Non-pigmented ciliary epithelial cell (primary cell): ENCODE data around the gene FZR1.
A peak's percentile ranks its signal among the peaks of the same experiment; 100 is the strongest.
"Not testable (repeated sequence)": the region's sequence is repeated elsewhere in the genome, so short reads cannot be mapped to it uniquely, and the experiment has no call there.

Experiments used
- DNase-seq: peaks from one replicate; pipeline ENCODE4 v3.0.0-alpha.2; 2010; ENCODE audit warnings: low read depth

FZR1 gene

GRCh38 chr19:3496392-3497273 lies 9.5 kb upstream of the FZR1 start:
- DNase-seq = no peak

DNA sequence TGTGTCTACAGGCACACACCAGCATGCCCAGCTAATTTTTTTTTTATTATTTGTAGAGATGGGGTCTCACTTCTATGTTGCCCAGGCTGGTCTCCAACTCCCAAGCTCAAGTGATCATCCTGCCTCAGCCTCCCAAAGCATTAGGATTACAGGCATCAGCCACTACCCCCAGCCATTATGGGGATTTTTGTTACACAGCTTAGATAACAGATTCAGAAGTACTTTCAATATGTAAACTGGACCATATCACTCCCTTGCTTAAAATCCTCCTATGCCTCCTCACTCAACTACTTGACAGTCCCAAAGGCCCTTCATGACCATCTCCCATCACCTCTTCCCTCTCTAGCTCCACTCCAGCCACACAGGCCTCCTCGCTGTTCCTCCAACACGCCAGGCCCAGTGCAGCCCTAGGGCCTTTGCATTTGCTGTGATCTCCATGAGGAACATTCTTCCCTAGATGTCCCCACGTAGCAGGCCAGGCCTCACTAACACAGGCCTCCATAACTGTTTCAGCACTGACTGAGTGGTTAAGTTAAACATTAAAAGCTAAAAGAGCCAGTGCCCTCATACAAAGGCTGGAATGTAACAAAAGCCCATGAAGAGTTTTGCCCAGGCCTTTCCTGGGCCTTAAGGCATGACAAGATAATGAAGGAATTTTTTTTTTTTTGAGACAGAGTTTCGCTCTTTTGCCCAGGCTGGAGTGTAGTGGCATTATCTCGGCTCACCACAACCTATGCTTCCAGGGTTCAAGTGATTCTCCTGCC lies 8.2 kb upstream of the FZR1 start:
- no peak for DNase-seq

DNA sequence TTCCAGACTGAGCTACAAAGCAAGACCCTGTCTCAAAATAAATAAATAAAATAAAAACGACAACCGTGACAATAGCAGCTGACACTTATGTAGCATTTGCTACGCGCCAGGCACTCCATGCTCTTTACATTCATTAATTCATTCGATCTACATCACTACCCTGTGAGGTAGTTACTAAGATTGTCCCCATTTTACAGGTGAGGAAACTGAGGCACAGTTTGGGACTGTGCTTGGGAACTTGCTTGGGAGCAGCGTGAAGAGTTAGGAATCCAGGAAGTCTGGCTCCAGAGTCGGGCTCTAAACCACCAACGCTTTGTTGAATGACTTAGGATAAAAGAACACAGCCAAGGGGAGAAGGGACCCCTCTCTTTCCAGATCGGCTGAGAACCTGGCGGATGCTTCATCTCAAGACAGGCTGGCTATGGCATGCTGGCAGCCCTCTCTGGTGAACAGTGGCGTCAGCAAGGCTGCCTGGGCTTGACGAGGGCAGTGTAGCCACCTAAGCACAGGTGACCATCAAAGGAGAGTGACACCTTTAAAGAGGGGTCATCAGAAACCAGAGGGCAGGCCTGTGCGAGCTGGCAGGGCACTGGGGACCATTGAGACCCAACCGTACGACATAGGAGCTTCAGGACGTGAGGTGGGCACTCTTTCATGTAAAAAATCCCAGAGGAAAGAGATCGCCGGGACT lies 6.2 kb upstream of the FZR1 start:
- DNase-seq = no peak

- DNase-seq = peak; percentile 89
Measured at GRCh38 chr19:3500429-3501101, 5.5 kb upstream of the FZR1 start, which contains the start of gene DOHH. DOHH (minus strand) TSS chr19:3500674; CDS start chr19:3496814, 3,860 bp downstream.

GRCh38 chr19:3501780-3502179 lies 4.3 kb upstream of the FZR1 start:
- no peak for DNase-seq

DNA sequence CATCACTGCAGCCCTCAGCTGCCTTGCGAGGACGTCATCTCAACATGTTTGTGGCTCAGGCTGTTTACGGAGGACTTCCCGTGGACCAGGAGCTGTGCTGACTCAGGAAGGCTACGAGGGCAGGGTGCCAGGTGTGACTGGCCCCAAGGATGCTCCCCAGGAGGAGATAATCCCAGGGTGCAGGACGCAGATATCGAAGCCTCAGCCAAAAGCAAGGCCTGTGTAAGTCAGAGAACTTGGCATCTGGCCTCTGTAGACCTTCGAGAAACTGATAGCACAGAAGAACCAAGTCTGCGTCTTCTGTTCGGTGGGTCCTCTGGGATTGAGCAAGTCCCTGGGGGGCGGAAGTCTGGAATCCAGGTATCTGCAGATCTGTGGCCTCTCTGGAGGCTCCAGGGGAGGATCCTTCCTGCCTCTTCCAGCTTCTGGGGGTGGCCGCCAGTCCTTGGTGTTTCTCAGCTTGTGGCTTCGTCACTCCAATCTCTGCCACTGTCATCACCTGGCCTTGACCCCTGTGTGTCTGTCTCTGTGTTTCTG lies 3.0 kb upstream of the FZR1 start:
- DNase-seq = no peak

DNA sequence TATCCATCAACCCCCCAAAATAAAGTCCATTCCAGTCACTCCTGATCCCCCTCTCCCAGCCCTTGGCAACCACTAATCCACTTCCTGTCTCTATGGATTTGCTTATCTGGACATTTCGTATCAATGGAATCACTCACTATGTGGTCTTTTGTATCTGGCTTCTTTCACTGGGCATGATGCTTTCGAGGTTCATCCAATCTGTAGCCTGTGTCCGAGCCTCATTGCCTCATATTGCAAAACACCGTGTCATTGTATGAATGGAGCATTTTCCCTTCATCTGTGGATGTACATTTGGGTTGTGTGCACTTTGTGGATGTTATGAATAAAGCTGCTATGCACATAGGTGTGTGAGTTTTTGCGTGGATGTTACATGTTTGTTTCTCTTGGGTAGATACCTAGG lies 1.4 kb upstream of the FZR1 start:
- no peak for DNase-seq

DNA sequence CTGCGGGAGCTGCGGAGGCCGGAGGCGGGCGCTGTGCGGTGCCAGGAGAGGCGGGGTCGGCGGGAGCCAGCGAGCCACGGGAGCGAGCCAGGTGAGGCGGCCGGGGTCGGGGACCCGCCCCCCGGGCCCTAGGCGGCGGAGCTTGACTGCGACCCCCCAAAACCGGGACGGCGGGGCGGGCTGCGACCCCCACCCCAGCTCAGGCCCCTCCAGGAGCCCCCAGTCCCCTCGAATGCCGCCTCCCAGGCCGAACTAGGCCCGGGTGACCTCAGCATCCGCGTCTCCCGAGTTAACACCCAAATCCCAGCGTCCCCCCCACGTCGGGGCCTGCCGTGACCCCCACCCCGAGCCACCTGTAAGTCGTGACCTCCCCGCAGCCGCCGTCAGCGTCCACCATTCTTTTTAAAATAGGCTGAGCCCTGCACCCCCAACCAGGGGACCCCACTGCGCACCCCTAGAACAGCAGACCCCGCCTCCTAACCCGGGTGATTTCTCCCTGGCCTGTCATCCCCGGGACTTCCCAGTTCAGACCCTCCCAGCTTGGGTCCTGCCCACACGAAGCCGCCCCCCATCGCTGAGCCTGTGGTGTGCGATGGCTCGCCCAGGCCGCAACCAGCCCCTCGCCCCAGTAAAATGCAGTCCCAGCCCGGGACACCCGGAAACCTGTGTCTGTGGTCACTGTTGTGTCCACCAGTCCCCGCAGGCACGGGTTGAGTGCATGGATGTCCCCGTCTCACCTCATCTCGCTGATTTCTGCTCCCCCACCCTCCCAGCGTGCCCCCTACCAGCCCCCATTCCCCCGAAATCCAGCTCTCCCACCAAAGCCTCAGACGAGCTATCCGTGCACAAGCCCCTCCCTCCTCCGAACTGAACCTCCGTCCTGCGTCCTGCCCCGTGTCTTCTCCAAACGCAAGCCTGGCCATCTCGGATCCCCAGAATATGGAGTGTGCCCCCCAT lies 551 bp downstream of the FZR1 start:
- DNase-seq = no peak

DNA sequence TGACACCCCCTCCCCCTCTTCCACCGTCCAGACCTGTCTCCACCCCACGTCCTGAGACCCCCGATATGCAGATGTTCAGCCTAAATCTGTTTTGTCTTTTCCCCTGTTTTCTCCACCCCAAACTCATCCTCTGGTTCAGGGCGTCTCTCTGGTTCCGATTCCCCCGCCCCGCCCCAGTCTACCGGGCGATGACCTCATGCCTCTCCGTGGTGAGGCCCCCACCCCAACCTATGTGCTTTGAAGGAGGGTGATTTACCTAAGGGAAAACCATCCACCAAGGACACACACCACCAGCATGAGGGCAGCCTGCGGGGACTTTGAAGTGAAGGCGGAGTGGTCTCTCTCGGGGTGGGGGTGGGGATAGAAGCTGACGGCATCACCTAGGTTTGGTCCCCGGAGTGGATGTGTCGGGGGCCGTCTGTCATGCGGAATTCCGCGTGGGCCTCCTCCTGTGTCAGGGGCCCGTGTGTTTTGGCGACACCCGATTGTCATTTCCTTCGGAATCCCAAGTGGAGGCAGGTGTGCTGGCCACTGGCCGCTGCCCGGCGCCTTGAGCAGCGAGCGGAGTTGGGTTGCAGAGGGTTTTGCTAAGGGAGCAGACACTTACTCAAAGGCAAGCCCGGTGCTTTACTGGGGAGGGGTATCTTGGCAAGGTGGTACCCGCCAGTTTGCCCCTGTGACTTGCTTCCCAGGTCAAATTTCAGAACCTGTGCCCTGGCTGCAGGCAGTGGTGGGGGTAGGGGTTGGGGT lies 1.4 kb downstream of the FZR1 start:
- DNase-seq = no peak

DNA sequence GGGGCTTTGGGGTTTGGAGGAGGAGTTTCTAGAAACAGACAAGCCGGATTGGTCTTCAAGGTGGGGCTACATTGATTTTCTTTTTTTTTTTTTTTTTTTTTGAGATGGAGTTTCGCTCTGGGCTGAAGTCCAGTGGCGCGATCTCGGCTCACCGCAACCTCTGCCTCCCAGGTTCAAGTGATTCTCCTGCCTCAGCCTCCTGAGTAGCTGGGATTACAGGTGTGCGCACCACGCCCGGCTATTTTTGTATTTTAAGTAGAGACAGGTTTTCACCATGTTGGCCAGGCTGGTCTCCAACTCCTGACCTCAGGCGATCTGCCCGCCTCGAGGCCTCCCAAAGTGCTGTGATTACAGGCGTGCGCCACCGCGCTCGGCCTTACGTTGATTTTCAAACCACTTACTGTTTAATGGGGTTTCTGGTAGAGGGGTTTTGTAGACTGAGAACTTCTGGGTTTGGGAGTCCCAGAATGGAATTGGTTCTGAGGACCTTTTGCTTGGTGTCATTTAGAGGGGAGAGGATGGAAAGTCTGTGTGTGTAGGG lies 2.1 kb downstream of the FZR1 start:
- DNase-seq = not testable (repeated sequence)

GRCh38 chr19:3508771-3509535 lies 2.8 kb downstream of the FZR1 start:
- DNase-seq = no peak

- peak; percentile 48 for DNase-seq
Measured at GRCh38 chr19:3509566-3509989, 3.5 kb downstream of the FZR1 start.

DNA sequence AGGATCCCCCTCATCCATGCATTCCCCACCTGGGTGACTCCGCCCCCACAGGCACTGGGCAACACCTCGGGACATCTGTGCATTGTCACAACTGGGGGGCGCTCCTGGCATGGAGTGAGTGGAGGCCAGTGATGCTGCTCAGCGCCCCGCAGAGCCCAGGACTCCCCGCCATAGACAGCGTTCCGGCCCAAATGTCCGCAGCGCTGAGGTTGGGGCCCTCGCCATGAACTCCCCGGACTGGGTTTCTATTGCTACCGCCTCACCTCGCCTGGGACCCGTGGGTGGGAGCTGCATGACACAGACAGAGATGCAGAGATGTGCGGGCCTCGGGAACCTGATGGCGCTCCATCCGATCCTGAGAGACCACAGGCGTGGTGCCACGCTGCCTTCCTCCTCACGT lies 4.6 kb downstream of the FZR1 start:
- no peak for DNase-seq

DNA sequence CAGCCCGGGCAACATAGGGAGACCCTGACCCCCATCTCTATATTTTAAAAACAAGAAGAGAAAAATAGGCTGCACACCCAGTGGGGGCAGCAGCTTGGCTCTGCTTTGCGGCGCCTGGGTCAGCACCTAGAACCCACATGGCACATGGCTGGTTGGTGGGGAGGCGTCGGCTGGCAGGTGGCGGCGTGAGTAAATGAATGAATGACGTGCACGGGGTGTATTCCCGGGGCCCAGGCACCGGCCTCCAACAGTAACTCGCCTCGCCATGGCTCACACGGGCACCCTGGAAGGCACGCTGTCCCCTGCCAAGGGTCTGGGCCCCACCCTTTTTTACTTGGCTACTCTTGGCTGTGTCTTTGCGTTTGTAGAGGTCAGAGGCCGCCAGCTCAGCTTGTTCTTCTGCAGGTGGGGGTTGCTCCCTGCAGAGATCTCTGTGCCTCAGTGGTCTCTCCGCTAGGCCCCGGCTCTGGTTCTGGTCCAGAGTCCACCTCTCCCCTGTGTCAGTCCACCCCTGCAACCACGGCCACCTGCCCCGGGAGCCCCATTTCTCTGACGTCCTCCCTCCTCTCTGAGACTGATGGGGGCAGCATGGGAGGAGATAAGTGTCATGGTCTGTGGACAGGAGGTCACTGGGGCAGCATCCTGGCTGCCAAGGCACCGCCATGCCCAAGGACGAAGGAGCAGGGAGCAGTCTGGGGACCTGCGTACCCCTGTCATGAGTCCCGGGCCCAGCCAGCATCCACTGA lies 5.6 kb downstream of the FZR1 start:
- no peak for DNase-seq

DNA sequence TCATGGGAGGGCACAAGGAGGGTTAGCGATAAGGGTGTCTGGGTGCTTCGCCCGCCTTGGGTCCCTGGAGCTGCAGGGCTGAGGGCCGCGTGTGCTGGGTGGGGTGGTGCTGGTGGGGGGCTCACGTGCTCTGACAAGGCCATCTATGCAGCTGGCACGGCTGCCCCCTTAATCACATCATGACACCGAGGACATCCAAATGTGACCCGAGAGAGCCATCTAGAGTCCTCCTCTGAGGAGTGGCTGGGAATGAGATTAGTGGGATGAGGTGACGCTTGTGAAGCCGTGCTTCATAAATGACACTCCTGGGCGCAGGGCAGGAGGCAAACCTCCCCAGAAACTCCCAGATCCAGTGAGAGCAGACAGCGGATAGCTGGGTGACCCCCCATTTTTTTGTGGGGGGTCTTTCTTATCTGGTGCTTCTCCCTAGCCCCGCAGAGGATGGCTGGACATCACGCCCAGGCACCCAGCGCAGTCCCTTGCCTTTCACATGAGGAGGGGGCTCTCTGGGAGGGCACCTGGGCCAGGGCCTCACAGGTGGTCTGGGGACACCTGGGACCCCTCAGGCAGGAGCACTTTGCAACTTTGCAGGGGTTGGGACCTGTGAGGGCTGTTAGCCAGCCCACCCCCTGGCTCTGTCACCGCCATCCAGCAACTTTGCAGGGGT lies 6.6 kb downstream of the FZR1 start:
- DNase-seq = no peak

DNA sequence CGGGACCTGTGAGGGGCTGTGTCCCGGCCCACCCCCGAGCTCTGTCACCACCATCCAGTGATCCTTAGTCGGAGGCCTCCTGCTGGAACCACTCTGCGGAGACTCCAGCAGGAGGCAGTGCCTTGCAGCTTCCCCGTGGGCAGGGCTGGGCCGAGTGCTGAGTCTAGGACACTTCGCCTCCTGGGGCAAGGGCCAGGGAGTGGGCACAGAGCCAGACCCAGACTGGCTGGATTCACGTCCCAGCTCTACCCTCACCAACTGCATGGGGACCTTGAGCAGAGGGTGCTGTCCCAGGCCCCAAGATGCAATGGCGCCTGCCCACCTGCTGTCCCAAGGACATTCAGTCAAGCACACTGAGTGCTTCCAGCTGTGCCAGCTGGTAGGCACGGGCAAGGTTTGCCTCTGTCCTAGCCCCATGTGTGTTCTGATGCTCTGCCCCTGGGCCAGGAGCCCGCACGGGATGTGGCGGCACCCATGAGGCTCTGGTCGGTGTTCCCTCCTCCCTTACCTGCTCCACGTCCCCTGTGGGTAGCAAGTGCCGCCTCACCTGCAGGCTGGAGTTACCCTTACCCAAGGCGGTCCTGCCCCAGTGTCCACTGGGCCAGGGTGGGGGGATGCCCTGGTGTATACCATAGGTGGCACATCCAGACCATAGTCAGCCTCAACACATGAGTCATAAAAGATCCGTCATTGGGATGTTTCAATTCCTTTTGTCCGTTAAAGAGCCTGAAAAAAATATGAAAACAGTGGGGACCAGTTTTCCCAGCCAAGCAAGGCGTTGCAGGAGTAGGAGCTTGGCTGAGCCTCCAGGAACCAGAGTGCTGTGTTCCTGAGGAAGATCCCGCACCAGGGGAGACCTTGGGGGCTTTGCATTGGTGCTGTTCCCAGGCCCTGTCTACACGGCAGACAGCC lies 7.4 kb downstream of the FZR1 start:
- no peak for DNase-seq
